Mucosa of rectum (tissue), 2 donors: ENCODE results near the gene FBXO31.
A peak's percentile ranks its signal among the peaks of the same experiment; 100 is the strongest.

Experiments used
- H3K27ac ChIP-seq, 2 donors: one replicate each; pipeline ENCODE4 v1.7.0; 2013; ENCODE audit warnings: inconsistent platforms in 2 of 2, low read depth in 2 of 2, low read length in 2 of 2
- H3K27me3 ChIP-seq, 2 donors: one replicate each; pipeline ENCODE4 v1.7.0; 2013; ENCODE audit warnings: low read length in 2 of 2; ENCODE audit not compliant: control insufficient read depth in 2 of 2, insufficient read depth in 2 of 2
- H3K36me3 ChIP-seq, 2 donors: one replicate each; pipeline ENCODE4 v1.7.0; 2013; ENCODE audit warnings: low read length in 2 of 2; ENCODE audit not compliant: control insufficient read depth in 2 of 2, insufficient read depth in 2 of 2
- H3K4me1 ChIP-seq, 2 donors: one replicate each; pipeline ENCODE4 v1.7.0; 2013; ENCODE audit warnings: low read length in 2 of 2, mild to moderate bottlenecking in 1 of 2; ENCODE audit not compliant: control insufficient read depth in 2 of 2, insufficient read depth in 2 of 2
- H3K4me3 ChIP-seq, 2 donors: one replicate each; pipeline ENCODE4 v1.7.0; 2013; ENCODE audit warnings: low read length in 2 of 2
- H3K9ac ChIP-seq, 2 donors: one replicate each; pipeline ENCODE4 v1.7.0; 2013; ENCODE audit warnings: low read length in 2 of 2, low read depth in 1 of 2, mild to moderate bottlenecking in 1 of 2
- H3K9me3 ChIP-seq, 2 donors: one replicate each; pipeline ENCODE4 v1.7.0; 2013; ENCODE audit warnings: low read length in 2 of 2; ENCODE audit not compliant: control insufficient read depth in 2 of 2
- donor health status: healthy.
- donor health status: Normal muscosa, but diverticular disease.

FBXO31 gene

DNA sequence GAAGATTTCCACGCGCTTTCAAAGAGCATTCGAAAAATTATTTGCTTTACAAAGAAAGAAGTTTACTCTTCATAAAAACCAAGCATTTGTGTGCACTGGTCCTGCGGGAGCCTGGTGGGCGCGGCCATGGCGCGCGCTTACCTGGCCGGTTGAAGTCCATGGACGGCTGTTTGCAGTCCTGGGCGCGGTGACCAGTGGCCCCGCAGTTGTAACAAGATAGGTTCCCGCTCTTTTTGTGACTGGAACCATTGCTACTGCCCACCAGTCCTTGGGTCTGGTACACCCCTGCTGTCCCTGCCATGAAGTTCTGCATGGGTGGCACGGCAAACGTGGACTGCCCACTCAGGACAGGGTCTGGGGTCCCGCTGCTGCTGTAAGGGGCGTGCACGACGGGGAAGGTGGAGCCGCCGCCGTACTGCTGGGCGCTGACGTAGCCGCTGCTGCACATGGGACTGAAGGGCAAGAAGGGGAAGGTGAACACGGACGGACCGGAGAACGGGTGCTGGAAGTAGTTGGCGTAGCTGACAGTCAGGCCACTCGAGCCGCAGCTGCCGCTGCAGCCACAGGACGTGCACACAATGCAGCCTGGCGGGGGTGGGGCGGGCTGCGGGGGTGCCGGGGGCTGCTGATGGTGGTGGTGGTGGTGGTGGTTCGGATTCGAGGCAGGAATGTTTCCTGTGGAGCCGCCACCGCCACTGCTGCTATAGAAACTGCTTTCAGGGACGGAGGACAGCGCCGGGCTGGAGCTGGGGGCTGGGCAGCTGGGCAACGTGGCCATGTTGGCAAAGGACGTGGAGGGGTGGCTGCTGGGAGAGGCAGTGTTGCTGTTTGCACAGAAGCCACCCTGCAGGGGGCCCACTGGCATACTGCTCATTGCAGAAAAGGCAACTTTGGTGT lies 28.0 kb upstream of the FBXO31 start:
- Histone ChIP-seq H3K9me3 (no peaks in the 10 kb centered on the region), H3K36me3 (peaks cover 46 to 48% of the 10 kb centered on the region in 2 donors), H3K9ac (no peak overlapping the region), H3K4me3 (no peak overlapping the region), H3K27me3 (no peaks in the 10 kb centered on the region), H3K4me1 (peaks cover 3% of the 10 kb centered on the region in 2 donors), H3K27ac (no peak overlapping the region)

GRCh38 chr16:87410968-87411367 lies 27.4 kb upstream of the FBXO31 start:
- Histone ChIP-seq H3K27ac (no peak overlapping the region), H3K36me3 (peaks cover 43 to 51% of the 10 kb centered on the region in 2 donors), H3K4me3 (no peak overlapping the region), H3K9me3 (no peaks in the 10 kb centered on the region), H3K9ac (no peak overlapping the region), H3K4me1 (peaks cover 3% of the 10 kb centered on the region in 2 donors), H3K27me3 (no peaks in the 10 kb centered on the region)

DNA sequence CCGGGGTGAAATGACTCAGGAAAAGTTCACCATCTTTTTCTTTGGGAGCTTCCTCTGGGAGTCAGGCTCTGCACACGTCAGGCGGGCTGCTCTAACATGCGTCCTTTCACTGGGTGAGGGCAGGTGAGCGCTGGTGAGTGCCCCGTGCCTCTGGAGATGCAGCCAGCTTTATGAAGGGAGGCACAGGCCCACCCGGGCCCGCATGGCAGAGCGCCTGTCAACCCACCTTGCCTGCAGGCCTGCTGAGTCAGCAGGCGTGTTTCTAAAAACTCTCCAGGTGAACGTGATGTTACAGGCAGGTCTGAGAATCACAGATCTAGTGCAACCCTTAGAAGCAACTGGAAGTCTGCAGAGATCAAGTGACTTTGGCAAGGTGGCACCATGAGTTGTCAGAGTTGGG lies 27.0 kb upstream of the FBXO31 start:
- Histone ChIP-seq H3K4me1 (peaks cover 3% of the 10 kb centered on the region in 2 donors), H3K9ac (no peak overlapping the region), H3K9me3 (no peaks in the 10 kb centered on the region), H3K4me3 (no peak overlapping the region), H3K36me3 (peaks cover 41 to 50% of the 10 kb centered on the region in 2 donors), H3K27ac (no peak overlapping the region), H3K27me3 (no peaks in the 10 kb centered on the region)

- Histone ChIP-seq H3K4me1 (peaks cover 3% of the 10 kb centered on the region in 2 donors), H3K4me3 (no peak overlapping the region), H3K9ac (no peak overlapping the region), H3K27me3 (no peaks in the 10 kb centered on the region), H3K27ac (no peak overlapping the region), H3K36me3 (peaks cover 45 to 56% of the 10 kb centered on the region in 2 donors), H3K9me3 (no peaks in the 10 kb centered on the region)
These were observed 26.2 kb upstream of the FBXO31 start for GRCh38 chr16:87409781-87410180.

GRCh38 chr16:87409153-87409552 lies 25.6 kb upstream of the FBXO31 start:
- Histone ChIP-seq H3K4me1 (peaks cover 3% of the 10 kb centered on the region in 2 donors), H3K27ac (no peak overlapping the region), H3K27me3 (no peaks in the 10 kb centered on the region), H3K9ac (no peak overlapping the region), H3K36me3 (peaks cover 45 to 60% of the 10 kb centered on the region in 2 donors), H3K9me3 (no peaks in the 10 kb centered on the region), H3K4me3 (no peak overlapping the region)

DNA sequence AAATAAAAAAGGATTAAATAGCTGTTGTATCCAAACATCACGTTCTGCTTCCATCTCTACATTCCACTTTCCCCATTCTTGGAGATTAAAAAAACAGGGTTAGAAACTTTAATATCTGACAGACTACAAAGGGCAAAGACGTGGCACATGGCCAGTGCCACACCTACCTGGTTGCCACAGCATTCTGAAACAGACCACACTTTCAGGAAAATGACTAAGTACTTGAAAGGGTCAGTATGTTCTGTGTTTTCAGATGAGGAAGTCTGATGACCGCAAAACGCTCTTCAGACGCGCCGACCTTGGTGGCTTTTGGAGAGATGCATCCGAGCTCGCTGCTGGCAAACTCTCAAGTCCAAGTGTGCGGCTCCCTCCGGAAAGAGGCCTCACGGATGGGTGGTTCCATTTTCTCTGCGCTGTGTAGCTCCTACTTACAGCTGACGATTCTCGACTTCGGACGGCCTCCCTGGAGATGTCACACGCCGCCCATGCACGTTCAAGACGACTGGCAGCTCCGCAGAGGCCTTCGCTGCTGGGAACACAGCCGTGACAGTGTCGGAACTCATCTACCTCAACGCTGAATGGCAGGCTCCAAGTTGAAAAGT lies 24.0 kb upstream of the FBXO31 start:
- Histone ChIP-seq H3K9me3 (no peaks in the 10 kb centered on the region), H3K36me3 (peaks cover 49 to 65% of the 10 kb centered on the region in 2 donors), H3K27me3 (no peaks in the 10 kb centered on the region), H3K4me1 (peaks cover 3% of the 10 kb centered on the region in 2 donors), H3K27ac (peak overlapping the region in 1 of 2 donors; percentile 20), H3K4me3 (no peak overlapping the region), H3K9ac (no peak overlapping the region)

DNA sequence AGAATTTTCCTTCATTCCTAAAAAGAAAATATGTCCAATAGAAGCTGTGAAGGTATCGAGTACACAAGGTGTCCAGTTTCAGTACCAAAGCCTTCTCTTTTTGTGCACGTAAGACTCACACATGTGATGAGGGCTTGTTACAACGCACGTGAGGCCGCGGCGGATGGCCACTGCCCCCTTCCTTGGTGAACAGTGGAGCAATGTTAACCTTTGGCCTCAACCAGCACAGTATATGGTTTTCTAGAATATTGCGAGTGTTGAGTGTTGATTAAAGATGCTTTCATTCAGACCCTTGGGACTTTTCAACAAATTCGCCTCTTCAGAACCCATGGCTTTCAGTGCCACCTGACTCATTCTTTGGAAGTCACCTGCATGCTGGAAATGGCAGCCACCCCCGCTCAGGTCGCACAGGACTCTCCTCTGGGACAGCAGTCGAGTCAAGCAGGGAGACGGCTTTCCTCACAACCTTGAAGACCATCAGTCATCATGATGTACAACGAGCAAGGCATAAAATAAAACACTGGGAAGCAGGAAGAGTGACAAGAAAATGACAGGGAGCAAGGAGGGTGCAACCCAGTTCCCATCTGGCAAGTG lies 23.0 kb upstream of the FBXO31 start:
- Histone ChIP-seq H3K4me3 (no peak overlapping the region), H3K4me1 (peaks cover 3% of the 10 kb centered on the region in 2 donors), H3K27me3 (no peaks in the 10 kb centered on the region), H3K9ac (no peak overlapping the region), H3K36me3 (peaks cover 42 to 60% of the 10 kb centered on the region in 2 donors), H3K27ac (no peak overlapping the region), H3K9me3 (no peaks in the 10 kb centered on the region)

DNA sequence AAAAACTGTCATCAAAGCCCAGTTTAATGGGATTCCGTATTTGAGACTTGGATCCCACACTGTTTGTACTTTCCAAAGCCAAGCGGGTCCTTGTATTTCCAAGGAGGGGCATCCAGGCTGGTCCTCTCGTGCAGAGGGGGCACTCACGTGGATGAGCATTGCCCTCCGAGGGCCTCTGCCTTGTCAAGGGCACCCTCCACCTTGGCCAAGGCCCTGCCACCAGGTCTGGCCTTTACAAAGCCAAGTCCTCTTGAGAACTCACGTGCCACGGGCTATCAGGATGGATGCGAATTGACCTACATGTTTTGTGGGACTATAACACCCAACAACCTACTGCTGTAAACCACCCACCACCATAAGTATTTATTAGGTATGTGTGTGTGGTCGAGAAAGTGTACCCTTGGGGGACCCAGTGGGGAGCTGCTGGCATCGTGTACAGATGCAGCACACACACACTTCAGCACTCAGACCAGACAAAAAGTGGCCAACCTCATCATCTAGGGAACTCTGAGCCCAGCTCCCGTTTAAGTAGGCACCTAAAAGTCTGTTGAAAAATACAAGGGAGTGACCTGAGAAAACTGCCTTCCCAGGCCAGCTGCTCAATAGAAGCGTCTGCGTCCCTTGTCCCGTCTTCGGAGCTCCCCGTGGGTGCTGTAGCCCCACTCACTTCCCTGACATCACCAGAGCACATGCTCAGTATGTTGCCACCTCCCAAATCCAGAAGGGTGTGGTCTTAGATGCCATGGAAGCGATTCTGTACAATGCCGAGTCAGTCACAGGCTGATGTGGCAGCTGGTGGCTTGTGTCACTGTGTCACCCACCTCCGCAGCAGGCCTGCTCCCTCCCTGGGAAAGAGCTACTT lies 21.4 kb upstream of the FBXO31 start:
- Histone ChIP-seq H3K4me3 (no peak overlapping the region), H3K27me3 (no peaks in the 10 kb centered on the region), H3K27ac (no peak overlapping the region), H3K9me3 (no peaks in the 10 kb centered on the region), H3K4me1 (peaks cover 3% of the 10 kb centered on the region in 2 donors), H3K36me3 (peaks cover 36 to 52% of the 10 kb centered on the region in 2 donors), H3K9ac (no peak overlapping the region)

GRCh38 chr16:87395181-87395842 lies 11.7 kb upstream of the FBXO31 start:
- peaks cover 22 to 26% of the 10 kb centered on the region in 2 donors for H3K4me1 ChIP-seq
- no peak overlapping the region for H3K27ac ChIP-seq
- no peaks in the 10 kb centered on the region for H3K9me3 ChIP-seq
- H3K4me3 ChIP-seq = no peak overlapping the region
- no peak overlapping the region for H3K9ac ChIP-seq
- no peaks in the 10 kb centered on the region for H3K27me3 ChIP-seq
- peaks cover 11 to 13% of the 10 kb centered on the region in 2 donors for H3K36me3 ChIP-seq
